ENCODE measurements around the gene MYOG. TPM values are rescaled to one million over a fixed set of nuclear protein-coding genes. Genes with fewer than 3 reads are reported as not detected.

The MYOG gene
- total RNA-seq, 2 donors from 2014 or later = 4.4 TPM; not detected in 1

DNA sequence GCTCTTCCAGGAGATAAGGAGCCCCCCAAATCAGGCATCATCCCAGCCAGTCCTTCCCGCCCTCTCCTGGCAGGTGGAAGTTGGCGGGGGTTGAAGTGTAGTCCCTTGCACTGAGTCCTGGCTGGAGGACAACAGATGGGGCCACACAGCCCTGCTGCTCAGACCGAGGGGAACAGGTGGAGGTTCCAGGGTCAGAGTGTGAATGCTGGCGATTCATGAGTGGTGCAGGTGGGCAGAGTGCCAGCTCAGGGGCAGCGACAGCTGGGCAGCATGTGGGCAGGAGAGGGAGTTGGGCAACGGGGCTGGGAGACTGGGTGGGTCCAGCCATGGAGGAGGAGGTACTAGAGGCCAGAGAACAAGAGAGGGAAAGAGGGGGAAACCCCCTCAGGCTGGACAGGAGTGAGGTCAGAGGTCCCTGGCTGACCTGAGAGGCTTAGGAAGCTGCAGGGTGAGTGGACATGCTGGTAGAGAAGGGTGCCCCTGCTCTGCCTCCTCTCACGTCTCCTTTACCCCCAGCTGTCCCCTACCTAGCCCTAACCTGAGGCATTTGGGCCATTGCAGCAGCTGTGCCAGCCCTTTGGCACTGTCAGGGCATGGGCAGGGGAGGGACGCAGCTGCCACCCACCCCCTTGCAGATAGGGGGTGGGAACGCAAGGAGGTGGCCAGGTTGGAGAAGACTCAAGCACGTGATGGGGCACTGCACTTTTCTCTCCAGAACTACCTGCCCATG, 30.4 kb upstream of the MYOG start:
- WGBS = 59% methylated on average over 10 of the region's 10 CpGs
- H3K27me3 ChIP-seq (replicated peaks; ENCODE audit: insufficient read depth) = peaks cover 3% of the 10 kb centered on the region
- no peak for DNase-seq (ENCODE audit: low spot score)

DNA sequence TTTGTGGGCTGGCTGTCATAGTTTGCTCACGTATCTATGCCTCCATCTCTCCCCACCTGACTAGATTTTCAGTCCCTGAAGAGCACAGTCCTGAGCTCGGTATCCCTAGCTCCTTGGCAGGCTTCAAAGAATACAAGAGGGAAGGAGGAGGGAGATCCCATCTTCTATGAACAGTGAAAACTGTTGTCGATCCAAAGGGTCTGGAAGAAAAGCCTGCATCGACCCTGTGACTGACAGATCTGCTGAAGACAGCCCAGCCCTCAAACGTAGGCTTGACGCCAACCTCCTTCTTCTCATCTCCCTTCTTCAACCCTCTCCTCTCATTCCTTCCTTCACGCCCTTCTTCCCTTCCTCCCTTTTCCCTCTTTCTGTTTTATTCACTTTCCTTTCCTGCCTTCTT, 28.4 kb upstream of the MYOG start:
- Histone ChIP-seq H3K4me3 (no peak overlapping the region), H3K9me3 (no peaks in the 10 kb centered on the region), H3K4me1 (replicated peaks) (no peaks in the 10 kb centered on the region), H3K36me3 (no peaks in the 10 kb centered on the region), H3K27ac (no peak overlapping the region), H3K27me3 (replicated peaks; ENCODE audit: insufficient read depth) (peaks cover 3% of the 10 kb centered on the region)
- DNase-seq (ENCODE audit: low spot score) = no peak
- intact Hi-C loops (cut with DNase I) = no loop called here
- no peak for TF ChIP-seq POLR2AphosphoS5 (IDR thresholded peaks at IDR 0.05)
- no peak for TF ChIP-seq POLR2A (IDR thresholded peaks at IDR 0.05)
- TF ChIP-seq, protein P1, sequence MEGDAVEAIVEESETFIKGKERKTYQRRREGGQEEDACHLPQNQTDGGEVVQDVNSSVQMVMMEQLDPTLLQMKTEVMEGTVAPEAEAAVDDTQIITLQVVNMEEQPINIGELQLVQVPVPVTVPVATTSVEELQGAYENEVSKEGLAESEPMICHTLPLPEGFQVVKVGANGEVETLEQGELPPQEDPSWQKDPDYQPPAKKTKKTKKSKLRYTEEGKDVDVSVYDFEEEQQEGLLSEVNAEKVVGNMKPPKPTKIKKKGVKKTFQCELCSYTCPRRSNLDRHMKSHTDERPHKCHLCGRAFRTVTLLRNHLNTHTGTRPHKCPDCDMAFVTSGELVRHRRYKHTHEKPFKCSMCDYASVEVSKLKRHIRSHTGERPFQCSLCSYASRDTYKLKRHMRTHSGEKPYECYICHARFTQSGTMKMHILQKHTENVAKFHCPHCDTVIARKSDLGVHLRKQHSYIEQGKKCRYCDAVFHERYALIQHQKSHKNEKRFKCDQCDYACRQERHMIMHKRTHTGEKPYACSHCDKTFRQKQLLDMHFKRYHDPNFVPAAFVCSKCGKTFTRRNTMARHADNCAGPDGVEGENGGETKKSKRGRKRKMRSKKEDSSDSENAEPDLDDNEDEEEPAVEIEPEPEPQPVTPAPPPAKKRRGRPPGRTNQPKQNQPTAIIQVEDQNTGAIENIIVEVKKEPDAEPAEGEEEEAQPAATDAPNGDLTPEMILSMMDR (IDR thresholded peaks at IDR 0.05) = no peak
- 69% methylated on average over 7 of the region's 7 CpGs for WGBS

More for the DNA sequence above, 30.4 kb upstream of the MYOG start:
- TF ChIP-seq POLR2AphosphoS5 (IDR thresholded peaks at IDR 0.05) = no peak
- TF ChIP-seq, protein P1 (IDR thresholded peaks at IDR 0.05) = no peak
- TF ChIP-seq POLR2A (IDR thresholded peaks at IDR 0.05) = no peak
- no peaks in the 10 kb centered on the region for H3K9me3 ChIP-seq
- intact Hi-C loops (cut with DNase I) = loop anchor here (5.0 kb wide), 1 partner anchor 56 kb away; no protein-coding TSS in a partner anchor
- H3K36me3 ChIP-seq = no peaks in the 10 kb centered on the region
- no peak overlapping the region for H3K4me3 ChIP-seq
- no peak overlapping the region for H3K27ac ChIP-seq
- no peaks in the 10 kb centered on the region for H3K4me1 ChIP-seq (replicated peaks)

DNA sequence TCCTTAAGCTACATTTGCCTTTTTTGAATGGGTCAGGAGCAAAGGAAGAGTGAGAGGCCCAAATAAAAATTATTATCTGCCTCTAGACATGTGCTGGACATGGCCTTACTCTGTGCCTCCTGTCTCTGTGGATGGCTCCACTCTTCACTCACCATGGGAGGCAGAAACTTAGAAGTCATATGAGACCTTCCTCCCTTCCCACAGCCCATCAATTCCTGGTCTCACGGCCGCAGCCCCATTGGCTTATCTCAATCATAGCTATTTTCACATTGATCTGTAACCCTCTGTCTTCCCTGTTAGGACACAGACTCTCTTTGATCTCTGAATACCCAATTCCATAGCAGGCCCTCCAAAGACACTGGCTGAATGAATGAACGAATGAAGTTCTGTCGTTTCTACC, 27.5 kb upstream of the MYOG start:
- TF ChIP-seq POLR2AphosphoS5 (IDR thresholded peaks at IDR 0.05) (no peak), POLR2A (IDR thresholded peaks at IDR 0.05) (no peak)
- TF ChIP-seq, protein P1 (IDR thresholded peaks at IDR 0.05) = no peak
- no peaks in the 10 kb centered on the region for H3K9me3 ChIP-seq
- DNase-seq (ENCODE audit: low spot score) = no peak
- H3K36me3 ChIP-seq = no peaks in the 10 kb centered on the region
- peaks cover 4% of the 10 kb centered on the region for H3K27me3 ChIP-seq (replicated peaks; ENCODE audit: insufficient read depth)
- intact Hi-C loops (cut with DNase I) = no loop called here
- no peak overlapping the region for H3K4me3 ChIP-seq
- 79% methylated on average over 4 of the region's 4 CpGs for WGBS
- H3K4me1 ChIP-seq (replicated peaks) = no peaks in the 10 kb centered on the region
- no peak overlapping the region for H3K27ac ChIP-seq

DNA sequence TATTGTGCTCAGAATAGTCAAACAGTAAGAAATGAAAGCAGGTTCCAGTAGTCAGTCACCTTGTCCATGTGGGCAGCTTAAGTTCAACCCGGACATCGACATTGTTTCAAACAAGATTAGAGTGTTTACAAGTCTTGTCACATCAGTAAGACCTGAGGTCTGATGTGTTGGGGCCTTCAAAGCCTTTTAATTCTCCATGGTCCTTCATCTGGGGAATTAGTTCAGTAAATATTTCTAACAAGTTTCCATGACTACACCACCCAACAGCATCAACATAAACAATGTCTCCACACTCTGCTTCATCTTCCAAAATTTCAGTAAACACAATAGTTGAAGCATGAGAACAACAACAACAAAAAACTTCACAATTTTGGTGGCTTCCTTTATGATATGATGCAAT, 26.7 kb upstream of the MYOG start:
- Histone ChIP-seq H3K4me3 (no peak overlapping the region), H3K9me3 (no peaks in the 10 kb centered on the region), H3K27ac (no peak overlapping the region), H3K36me3 (no peaks in the 10 kb centered on the region), H3K27me3 (replicated peaks; ENCODE audit: insufficient read depth) (peaks cover 2% of the 10 kb centered on the region), H3K4me1 (replicated peaks) (no peaks in the 10 kb centered on the region)
- intact Hi-C loops (cut with DNase I) = no loop called here
- 51% methylated on average over 2 of the region's 2 CpGs for WGBS
- TF ChIP-seq, protein P1 (IDR thresholded peaks at IDR 0.05) = no peak
- TF ChIP-seq POLR2AphosphoS5 (IDR thresholded peaks at IDR 0.05) (no peak), POLR2A (IDR thresholded peaks at IDR 0.05) (no peak)
- DNase-seq (ENCODE audit: low spot score) = no peak

DNA sequence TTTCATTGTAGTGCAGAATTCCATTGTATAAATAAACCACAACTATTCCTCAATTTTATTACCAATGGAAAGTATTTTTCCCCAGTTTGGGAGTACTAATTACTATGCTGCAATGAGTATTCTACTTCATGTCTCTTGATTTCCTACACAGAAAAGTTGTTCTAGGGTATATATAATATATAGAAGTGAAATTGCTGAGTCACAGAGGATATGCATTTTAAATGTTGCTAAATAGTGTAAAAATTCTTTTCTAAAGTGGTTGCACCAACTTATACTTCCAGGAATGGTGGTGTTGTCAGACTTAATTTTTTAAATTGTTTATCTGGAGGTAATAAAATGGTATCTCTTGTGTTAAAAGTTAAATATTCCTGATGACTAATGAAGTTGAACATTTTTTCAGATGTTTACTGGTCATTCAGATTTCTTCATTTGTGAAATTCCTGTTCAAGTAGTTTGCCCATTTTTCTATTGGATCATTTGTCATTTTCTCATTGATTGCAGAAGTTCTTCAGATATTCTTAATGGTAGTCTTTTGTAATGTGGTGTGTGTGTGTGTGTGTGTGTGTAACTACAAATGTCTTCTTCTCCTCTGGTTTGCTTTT, 19.1 kb upstream of the MYOG start:
- no peak overlapping the region for H3K27ac ChIP-seq
- H3K36me3 ChIP-seq = no peaks in the 10 kb centered on the region
- H3K4me1 ChIP-seq (replicated peaks) = no peaks in the 10 kb centered on the region
- peaks cover 2% of the 10 kb centered on the region for H3K27me3 ChIP-seq (replicated peaks; ENCODE audit: insufficient read depth)
- H3K4me3 ChIP-seq = no peak overlapping the region
- intact Hi-C loops (cut with DNase I) = no loop called here
- DNase-seq (ENCODE audit: low spot score) = no peak
- TF ChIP-seq POLR2A (IDR thresholded peaks at IDR 0.05) = no peak
- TF ChIP-seq, protein P1 (IDR thresholded peaks at IDR 0.05) = no peak
- TF ChIP-seq POLR2AphosphoS5 (IDR thresholded peaks at IDR 0.05) = no peak
- H3K9me3 ChIP-seq = no peaks in the 10 kb centered on the region

Measured in prostate gland (tissue), 2 donors.